Endothelial cell of umbilical vein (primary cell): Measurements from ENCODE around the gene RIOK2. TPM values are rescaled to one million over a fixed set of nuclear protein-coding genes. Genes with fewer than 3 reads are reported as not detected.

Source experiments
- BruUV-seq: library from RNA; stranded (reverse); fragments of 400-500 nt; replicated peaks from 2 replicates; lab custom pipeline; 2021; lab: Mats Ljungman, UMichigan
- CTCF ChIA-PET: fragments of 300-600, 350-600 bp; sonication (Branson Sonifier 250); formaldehyde crosslinking; loops from one replicate; lab custom pipeline; 2021; ENCODE audit warnings: antibody characterized with exemption, inconsistent platforms; lab: Charles Lee
- POLR2A ChIA-PET: fragments of 300-600, 350-600 bp; sonication (Branson Sonifier 250); formaldehyde crosslinking; loops from one replicate; lab custom pipeline; 2021; ENCODE audit warnings: antibody characterized with exemption, inconsistent platforms; lab: Charles Lee
- DNase-seq: peaks from one replicate; pipeline ENCODE4 v3.0.0-alpha.2; 2011; ENCODE audit warnings: low read depth, low spot score
- FAIRE-seq: peaks from 2 replicates; lab custom pipeline; 2011; peaks lifted over from hg19 to GRCh38; lab: Jason Lieb, UNC
- H2AFZ ChIP-seq: 2 replicates; pipeline ENCODE4 v1.6.0; 2012; ENCODE audit warnings: low read depth, low read length, control low read depth, inconsistent platforms
- H3K27ac ChIP-seq: 2 replicates; pipeline ENCODE4 v1.5.1; 2011; ENCODE audit warnings: low read depth, mild to moderate bottlenecking, control low read depth, low read length, moderate library complexity; ENCODE audit not compliant: insufficient read depth
- H3K27me3 ChIP-seq, 2 experiments: 2 replicates each; pipeline versions ENCODE4 v1.6.0 to v1.6.1; 2011; ENCODE audit warnings: low read length in 2 of 2, mixed read lengths in 1 of 2; ENCODE audit not compliant: control insufficient read depth in 2 of 2, insufficient read depth in 2 of 2
- H3K36me3 ChIP-seq, 2 experiments: 2 replicates in 1 of 2; 3 replicates in 1 of 2; pipeline ENCODE4 v1.5.1; 2011; ENCODE audit warnings: low read length in 2 of 2, mild to moderate bottlenecking in 1 of 2, moderate library complexity in 1 of 2; ENCODE audit not compliant: control insufficient read depth in 2 of 2, insufficient read depth in 2 of 2; ENCODE audit errors: extremely low read depth in 1 of 2
- H3K4me1 ChIP-seq: 3 replicates; pipeline ENCODE4 v1.5.1; 2011; ENCODE audit warnings: mild to moderate bottlenecking, low read length; ENCODE audit not compliant: control insufficient read depth, insufficient read depth; ENCODE audit errors: extremely low read depth
- H3K4me2 ChIP-seq: 2 replicates; pipeline ENCODE4 v1.6.1; 2011; ENCODE audit warnings: low read length, control low read depth, mixed read lengths; ENCODE audit not compliant: insufficient read depth
- H3K4me3 ChIP-seq, 3 experiments: fragments of 200-600 bp in 1 of 3; sonication (generic), shearing (Covaris generic) in 1 of 3; replicated peaks in 1 of 3; 2 replicates each; pipeline ENCODE4 v1.5.1; 2011 to 2016; ENCODE audit warnings: control low read depth in 3 of 3, low read length in 3 of 3, mild to moderate bottlenecking in 2 of 3, inconsistent platforms in 1 of 3, low read depth in 1 of 3, moderate library complexity in 1 of 3; ENCODE audit not compliant: insufficient read depth in 1 of 3
- H3K79me2 ChIP-seq: 2 replicates; pipeline ENCODE4 v1.6.0; 2012; ENCODE audit warnings: low read length, inconsistent platforms; ENCODE audit not compliant: control insufficient read depth, insufficient read depth
- H3K9ac ChIP-seq: replicated peaks from 2 replicates; pipeline ENCODE3; 2011; ENCODE audit warnings: low read length, control low read depth; ENCODE audit not compliant: insufficient read depth; ENCODE audit errors: extremely low read depth
- H3K9me1 ChIP-seq: replicated peaks from 3 replicates; pipeline ENCODE4 v1.6.0; 2011; ENCODE audit warnings: mild to moderate bottlenecking, low read length; ENCODE audit not compliant: control insufficient read depth, insufficient read depth; ENCODE audit errors: extremely low read depth
- H3K9me3 ChIP-seq: replicated peaks from 2 replicates; pipeline ENCODE4 v1.5.1; 2012; ENCODE audit warnings: low read length, inconsistent platforms; ENCODE audit not compliant: control insufficient read depth, insufficient read depth
- H4K20me1 ChIP-seq: replicated peaks from 2 replicates; pipeline ENCODE3; 2011; ENCODE audit warnings: mild to moderate bottlenecking, low read length; ENCODE audit not compliant: control insufficient read depth, insufficient read depth; ENCODE audit errors: extremely low read depth
- CTCF ChIP-seq, 2 donors: IDR thresholded peaks; 1 replicate in 1 of 2; 2 replicates in 1 of 2; pipeline ENCODE4 v1.5.1; 2011; ENCODE audit warnings: low read length in 2 of 2, mild to moderate bottlenecking in 2 of 2, moderate library complexity in 2 of 2, control low read depth in 1 of 2, inconsistent platforms in 1 of 2, low read depth in 1 of 2; ENCODE audit not compliant: insufficient read depth in 1 of 2; ENCODE audit errors: extremely low read depth in 1 of 2
- EZH2 ChIP-seq: IDR thresholded peaks from 2 replicates; pipeline ENCODE4 v1.6.1; 2012; ENCODE audit warnings: borderline replicate concordance, low read depth, mild to moderate bottlenecking, moderate library complexity, low read length, inconsistent platforms; ENCODE audit not compliant: severe bottlenecking
- FOS ChIP-seq: IDR thresholded peaks from 2 replicates; pipeline ENCODE4 v1.6.1; 2011; ENCODE audit warnings: mild to moderate bottlenecking, low read length, moderate library complexity, borderline replicate concordance; ENCODE audit not compliant: insufficient read depth
- GATA2 ChIP-seq: IDR thresholded peaks from 2 replicates; pipeline ENCODE4 v1.7.0; 2011; ENCODE audit warnings: low read depth, mild to moderate bottlenecking, moderate library complexity, mixed read lengths, low read length; ENCODE audit not compliant: insufficient read length, insufficient read depth
- JUN ChIP-seq: IDR thresholded peaks from 2 replicates; pipeline ENCODE4 v1.6.1; 2011; ENCODE audit warnings: borderline replicate concordance, low read depth; ENCODE audit not compliant: insufficient read length, insufficient read depth
- MAX ChIP-seq: IDR thresholded peaks from 2 replicates; pipeline ENCODE4 v1.6.1; 2011; ENCODE audit not compliant: insufficient read depth, insufficient read length
- MYC ChIP-seq: IDR thresholded peaks from one replicate; pipeline ENCODE4 v1.6.1; 2011; ENCODE audit warnings: mild to moderate bottlenecking, low read depth, low read length
- POLR2A ChIP-seq: IDR thresholded peaks from 2 replicates; pipeline ENCODE4 v1.6.1; 2012; ENCODE audit warnings: low read depth, mild to moderate bottlenecking, control low read depth, low read length
- POLR2AphosphoS5 ChIP-seq: IDR thresholded peaks from 2 replicates; pipeline ENCODE4 v1.6.1; 2012; ENCODE audit warnings: low read depth, mild to moderate bottlenecking, control low read depth, low read length, moderate library complexity; ENCODE audit not compliant: insufficient read depth
- dilution Hi-C: fragments of 300-500 bp; cut with MboI; formaldehyde crosslinking; loops from one replicate; pipeline ENCODE4 v1.15.0; 2019; ENCODE audit warnings: low sequenced_read_pairs; ENCODE audit not compliant: extremely low pct_ligation_motif_present
- intact Hi-C: fragments of 100-400 bp; cut with micrococcal nuclease; formaldehyde crosslinking; loops from one replicate; pipeline ENCODE4 v1.10.0; 2022
- polyA plus RNA-seq, 4 experiments: library from polyadenylated mRNA; depleted of rRNA in 3 of 4; stranded (reverse) in 3 of 4; unstranded in 1 of 4; fragments of >200 nt; gene quantifications; 2 replicates each; pipeline versions ENCODE4 v1.2.1 to v1.2.3, GENCODE V29; 2011 to 2012; ENCODE audit warnings: missing spikeins in 1 of 4
- total RNA-seq: library from RNA; stranded (reverse); gene quantifications from 2 replicates; pipeline ENCODE4 v1.2.3, GENCODE V29; 2021

The RIOK2 gene
- total and polyA plus RNA-seq, 2 donors (not counting 3 experiments of a cell fraction or from before 2014, with no cell fraction given), result 3.5 to 25.4 TPM

- dilution Hi-C loops (no loop called here), intact Hi-C loops (loop anchor here (1.0 to 5.0 kb wide), 4 partner anchors 120 to 1661 kb away; no protein-coding TSS in a partner anchor)
These were observed 19.2 kb downstream of the RIOK2 start for GRCh38 chr5:97163790-97164285.

More at GRCh38 chr5:97163790-97164285, 19.2 kb downstream of the RIOK2 start:
- H3K4me3 ChIP-seq, result no peak overlapping the region
- FAIRE-seq (no peak), DNase-seq (no peak)
- TF ChIP-seq MYC (no peak), POLR2A (no peak), CTCF (IDR thresholded peaks at IDR 0.05; ENCODE audit: extremely low read depth in 1 of 2, insufficient read depth in 1 of 2, low read depth in 1 of 2, low read length in 2 of 2) (no peak), EZH2 (no peak), MAX (no peak), JUN (no peak), FOS (no peak), POLR2AphosphoS5 (no peak), GATA2 (no peak)
- H3K4me2 ChIP-seq, result no peak overlapping the region
- no peaks in the 10 kb centered on the region for H3K9me3 ChIP-seq
- no peaks in the 10 kb centered on the region for H3K4me1 ChIP-seq
- H3K27me3 ChIP-seq, result no peaks in the 10 kb centered on the region
- H3K9me1 ChIP-seq, result no peaks in the 10 kb centered on the region
- POLR2A ChIA-PET, result no interaction called here
- CTCF ChIA-PET, result interaction anchor here (0.5 to 4.2 kb wide), 14 partner anchors 17 to 593 kb away, joined by 3 to 42 read pairs (median 3); no protein-coding TSS in a partner anchor
- no peaks in the 10 kb centered on the region for H4K20me1 ChIP-seq
- H3K9ac ChIP-seq, result no peak overlapping the region
- H3K36me3 ChIP-seq, result peaks cover 3 to 23% of the 10 kb centered on the region in 2 experiments
- H2AFZ ChIP-seq, result no peak overlapping the region
- H3K79me2 ChIP-seq, result no peaks in the 10 kb centered on the region
- H3K27ac ChIP-seq, result no peak overlapping the region
- BruUV-seq, result no TSS peak
